Esophagus (tissue), 2 donors: ENCODE results near the gene FCHO2. TPM values are rescaled to one million over a fixed set of nuclear protein-coding genes. Genes with fewer than 3 reads are reported as not detected.
A peak's percentile ranks its signal among the peaks of the same experiment; 100 is the strongest.
"Not testable (repeated sequence)": the region's sequence is repeated elsewhere in the genome, so short reads cannot be mapped to it uniquely, and the experiment has no call there.

Source experiments
- H3K27ac ChIP-seq, 2 donors: one replicate each; pipeline ENCODE4 v1.5.1; 2013; ENCODE audit warnings: low read depth in 2 of 2, mild to moderate bottlenecking in 2 of 2, inconsistent platforms in 1 of 2, low read length in 1 of 2, moderate library complexity in 1 of 2
- H3K27me3 ChIP-seq, 2 donors: one replicate each; pipeline ENCODE4 v1.6.1; 2013; ENCODE audit warnings: low read length in 2 of 2, control low read depth in 1 of 2, mild to moderate bottlenecking in 1 of 2; ENCODE audit not compliant: insufficient read depth in 2 of 2, control insufficient read depth in 1 of 2
- H3K36me3 ChIP-seq, 2 donors: one replicate each; pipeline ENCODE4 v1.6.1; 2013; ENCODE audit warnings: low read length in 1 of 2; ENCODE audit not compliant: control insufficient read depth in 2 of 2, insufficient read depth in 2 of 2
- H3K4me1 ChIP-seq, 2 donors: one replicate each; pipeline ENCODE4 v1.6.1; 2013; ENCODE audit warnings: low read length in 1 of 2; ENCODE audit not compliant: control insufficient read depth in 2 of 2, insufficient read depth in 2 of 2
- H3K4me3 ChIP-seq, 2 donors: one replicate each; pipeline ENCODE4 v1.5.1; 2013; ENCODE audit warnings: low read length in 2 of 2, mild to moderate bottlenecking in 2 of 2, low read depth in 1 of 2, moderate library complexity in 1 of 2
- H3K9me3 ChIP-seq, 2 donors: one replicate each; pipeline ENCODE4 v1.6.1; 2013; ENCODE audit warnings: mild to moderate bottlenecking in 2 of 2, low read depth in 1 of 2, low read length in 1 of 2, moderate library complexity in 1 of 2; ENCODE audit not compliant: control insufficient read depth in 2 of 2, insufficient read depth in 1 of 2
- WGBS, 2 donors: extraction: QIAGEN DNeasy Blood & Tissue Kit; methylation state at CpG; one replicate each; pipeline ENCODE4 v1.1.7; 2013; 5-methylcytosine and 5-hydroxymethylcytosine counted together
- polyA plus RNA-seq, 2 donors: library from polyadenylated mRNA; stranded (reverse); fragments of 200-250 nt; gene quantifications; one replicate each; pipeline ENCODE4 v1.2.3, GENCODE V29; 2013
- donor health status: healthy with polysubstance abuse.
- donor health status: Bipolar disorder and iron deficiency.

Gene FCHO2
- polyA plus RNA-seq = 10 to 100 TPM; 20.5 to 33.7 TPM

GRCh38 chr5:72955768-72956323, at the start of gene FCHO2:
FCHO2 (plus strand) TSS chr5:72956041; CDS start chr5:72956097, 56 bp downstream.
- Histone ChIP-seq H3K4me3 (peak within 1 kb of the TSS; percentile 78 to 79), H3K27ac (peak within 1 kb of the TSS; percentile 97 to 99), H3K27me3 (no peaks in the 10 kb centered on the region), H3K9me3 (no peaks in the 10 kb centered on the region), H3K36me3 (no peaks in the 10 kb centered on the region), H3K4me1 (peaks cover 0 to 3% of the 10 kb centered on the region in 2 donors)
- 1% methylated on average over 53 to 64 of the region's 64 CpGs for WGBS, 2 donors

GRCh38 chr5:72906806-72907205, 49.0 kb upstream of the FCHO2 start:
- H3K27ac ChIP-seq = no peak overlapping the region
- no peaks in the 10 kb centered on the region for H3K27me3 ChIP-seq
- peaks cover 4% of the 10 kb centered on the region in 2 donors for H3K36me3 ChIP-seq
- no peaks in the 10 kb centered on the region for H3K9me3 ChIP-seq
- no peaks in the 10 kb centered on the region for H3K4me1 ChIP-seq
- H3K4me3 ChIP-seq = no peak overlapping the region

- H3K9me3 ChIP-seq = no peaks in the 10 kb centered on the region
- WGBS, 2 donors = 84 to 85% methylated on average over 6 of the region's 6 CpGs
- no peaks in the 10 kb centered on the region for H3K4me1 ChIP-seq
- no peak overlapping the region for H3K4me3 ChIP-seq
- no peaks in the 10 kb centered on the region for H3K27me3 ChIP-seq
- H3K36me3 ChIP-seq = peaks cover 3 to 4% of the 10 kb centered on the region in 2 donors
- H3K27ac ChIP-seq = no peak overlapping the region
Measured at GRCh38 chr5:72908664-72909063, 47.2 kb upstream of the FCHO2 start.

- Histone ChIP-seq H3K4me3 (no peak overlapping the region), H3K36me3 (no peaks in the 10 kb centered on the region), H3K4me1 (no peaks in the 10 kb centered on the region), H3K9me3 (no peaks in the 10 kb centered on the region), H3K27me3 (no peaks in the 10 kb centered on the region), H3K27ac (no peak overlapping the region)
- WGBS, 2 donors = 91 to 97% methylated on average over 1 of the region's 1 CpG
Measured at GRCh38 chr5:72917371-72917776, 38.5 kb upstream of the FCHO2 start.

GRCh38 chr5:72920690-72921502, 34.9 kb upstream of the FCHO2 start:
- Histone ChIP-seq H3K9me3 (no peaks in the 10 kb centered on the region), H3K4me1 (no peaks in the 10 kb centered on the region), H3K36me3 (no peaks in the 10 kb centered on the region), H3K27me3 (no peaks in the 10 kb centered on the region), H3K27ac (no peak overlapping the region), H3K4me3 (no peak overlapping the region)
- 16 to 24% methylated on average over 4 of the region's 4 CpGs for WGBS, 2 donors

- no peaks in the 10 kb centered on the region for H3K36me3 ChIP-seq
- 83 to 87% methylated on average over 2 of the region's 2 CpGs for WGBS, 2 donors
- no peaks in the 10 kb centered on the region for H3K9me3 ChIP-seq
- no peaks in the 10 kb centered on the region for H3K4me1 ChIP-seq
- no peaks in the 10 kb centered on the region for H3K27me3 ChIP-seq
- peak overlapping the region in 1 of 2 donors; percentile 24 for H3K27ac ChIP-seq
- H3K4me3 ChIP-seq = no peak overlapping the region
Measured at GRCh38 chr5:72921886-72922285, 34.0 kb upstream of the FCHO2 start.

- Histone ChIP-seq H3K36me3 (no peaks in the 10 kb centered on the region), H3K9me3 (no peaks in the 10 kb centered on the region), H3K27me3 (no peaks in the 10 kb centered on the region), H3K27ac (no peak overlapping the region), H3K4me3 (no peak overlapping the region), H3K4me1 (no peaks in the 10 kb centered on the region)
- 69 to 83% methylated on average over 1 of the region's 1 CpG for WGBS, 2 donors
Measured at GRCh38 chr5:72922422-72922821, 33.4 kb upstream of the FCHO2 start.

- no peak overlapping the region for H3K27ac ChIP-seq
- no peaks in the 10 kb centered on the region for H3K36me3 ChIP-seq
- no peaks in the 10 kb centered on the region for H3K27me3 ChIP-seq
- no peaks in the 10 kb centered on the region for H3K9me3 ChIP-seq
- no peak overlapping the region for H3K4me3 ChIP-seq
- WGBS, 2 donors = 93 to 96% methylated on average over 29 to 33 of the region's 33 CpGs
- no peaks in the 10 kb centered on the region for H3K4me1 ChIP-seq
Measured at GRCh38 chr5:72925336-72926010, 30.4 kb upstream of the FCHO2 start.

GRCh38 chr5:72932686-72933085, 23.2 kb upstream of the FCHO2 start:
- not testable (repeated sequence) for H3K9me3 ChIP-seq, H3K4me1 ChIP-seq, H3K27ac ChIP-seq, H3K27me3 ChIP-seq, H3K36me3 ChIP-seq, H3K4me3 ChIP-seq
- 79 to 93% methylated on average over 2 of the region's 2 CpGs for WGBS, 2 donors
